Tongue (tissue), 3 donors: ENCODE data around the gene HEXB. TPM values are rescaled to one million over a fixed set of nuclear protein-coding genes. Genes with fewer than 3 reads are reported as not detected.
A peak's percentile ranks its signal among the peaks of the same experiment; 100 is the strongest.
"Not testable (repeated sequence)": the region's sequence is repeated elsewhere in the genome, so short reads cannot be mapped to it uniquely, and the experiment has no call there.

Experiments used
- DNase-seq: peaks from one replicate; pipeline ENCODE4 v3.0.0-alpha.2; 2015
- small RNA-seq: library from RNA; depleted of rRNA; stranded (forward); fragments of <200 nt; gene quantifications from one replicate; pipeline ENCODE3, GENCODE V24; 2014; ENCODE audit warnings: low replicate concordance
- total RNA-seq: library from RNA; depleted of rRNA; stranded (reverse); fragments of >200 nt; gene quantifications from one replicate; pipeline ENCODE4 v1.2.3, GENCODE V29; 2014

HEXB gene
- total RNA-seq, 1 donor from 2014 or later, result 85.4 TPM

DNA sequence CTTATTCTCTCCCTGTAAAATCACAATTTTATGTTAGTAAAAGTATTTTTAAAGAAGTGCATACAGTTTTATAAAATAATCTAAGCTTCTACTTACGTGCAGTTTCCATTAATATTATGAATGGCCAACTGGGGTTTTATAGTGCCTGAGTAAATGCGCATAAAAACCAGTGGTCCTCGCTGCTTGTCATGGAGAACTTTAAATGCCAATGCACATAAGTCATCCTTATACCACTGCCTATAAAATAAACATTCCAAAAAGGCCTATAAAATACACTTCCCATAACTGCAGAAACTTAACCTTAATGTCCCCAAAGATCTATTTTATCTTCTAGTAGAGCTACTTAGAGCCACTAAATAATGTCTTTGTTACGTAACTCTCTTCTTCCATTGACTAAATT is 53.4 kb downstream of the HEXB start:
- no peak for DNase-seq

DNA sequence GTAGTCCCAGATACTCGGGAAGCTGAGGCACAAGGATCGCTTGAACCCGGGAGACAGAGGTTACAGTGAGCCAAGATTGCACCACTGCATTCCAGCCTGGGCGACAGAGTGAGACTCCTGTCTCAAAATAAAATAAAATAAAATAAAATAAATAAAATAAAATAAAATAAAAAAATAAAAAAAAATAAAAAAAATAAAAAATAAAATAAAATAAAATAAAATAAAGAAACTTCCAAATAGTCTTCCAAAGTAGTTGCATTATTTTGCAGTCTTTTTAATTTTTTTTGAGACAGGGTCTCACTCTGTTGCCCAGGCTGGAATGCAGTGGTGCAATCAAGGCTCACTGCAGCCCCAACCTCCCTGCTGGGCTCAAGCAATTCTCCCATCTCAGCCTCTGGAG is 63.7 kb downstream of the HEXB start:
- DNase-seq, result not testable (repeated sequence)

DNA sequence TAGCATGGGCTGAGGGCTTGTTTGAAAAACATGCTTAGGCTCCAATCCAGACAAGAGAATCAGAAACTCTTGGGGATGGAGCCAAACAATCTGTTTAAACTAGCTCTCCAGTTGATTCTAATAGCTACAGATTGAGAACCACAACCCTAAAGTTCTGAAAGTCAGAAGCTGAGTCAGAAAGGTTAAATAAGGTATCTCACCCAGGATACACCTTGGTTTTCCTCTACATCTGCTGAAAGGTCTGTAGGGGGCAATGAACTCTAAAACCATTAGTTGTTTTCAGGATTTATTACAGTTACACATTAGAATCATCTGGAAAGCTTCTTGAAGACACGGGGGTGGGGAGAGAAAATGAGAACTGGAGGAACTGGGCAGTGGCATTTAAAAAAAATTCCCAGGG is 76.2 kb downstream of the HEXB start:
- no peak for DNase-seq

DNA sequence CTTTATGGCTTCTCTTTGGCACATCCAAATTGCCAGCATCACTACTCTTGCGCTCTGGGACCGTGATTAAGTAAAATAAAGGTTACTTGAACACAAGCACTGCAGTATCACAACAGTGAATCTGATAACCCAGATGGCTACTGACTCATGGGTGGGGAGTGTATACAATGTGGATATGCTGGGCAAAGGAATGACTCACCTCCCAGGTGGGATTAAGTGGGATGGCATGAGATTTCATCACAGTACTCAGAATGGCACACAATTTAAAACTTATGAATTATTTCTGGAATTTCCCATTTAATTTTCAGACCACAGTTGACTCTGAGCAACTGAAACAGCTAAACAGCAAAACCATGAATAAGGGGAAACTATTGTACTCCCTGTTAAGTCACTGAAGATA is 77.6 kb downstream of the HEXB start:
- no peak for DNase-seq

DNA sequence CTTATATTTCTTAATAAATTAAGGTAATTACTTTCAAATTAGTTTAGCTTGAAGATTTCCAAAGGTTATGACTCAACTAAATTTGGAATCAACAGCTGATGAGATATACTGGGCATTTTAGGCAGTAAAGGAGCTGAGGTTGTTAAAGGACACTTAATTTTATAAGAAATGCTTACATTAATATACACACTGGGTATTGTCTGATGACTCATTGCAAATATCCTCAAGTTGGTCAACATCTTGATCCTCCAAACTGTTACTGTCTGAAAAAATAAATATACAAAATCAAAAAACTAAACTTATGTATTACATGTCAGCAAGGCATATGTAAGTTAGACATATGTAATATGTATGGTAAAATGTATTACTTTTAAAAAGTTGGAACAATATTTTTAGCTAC is 78.5 kb downstream of the HEXB start:
- DNase-seq, result no peak

DNA sequence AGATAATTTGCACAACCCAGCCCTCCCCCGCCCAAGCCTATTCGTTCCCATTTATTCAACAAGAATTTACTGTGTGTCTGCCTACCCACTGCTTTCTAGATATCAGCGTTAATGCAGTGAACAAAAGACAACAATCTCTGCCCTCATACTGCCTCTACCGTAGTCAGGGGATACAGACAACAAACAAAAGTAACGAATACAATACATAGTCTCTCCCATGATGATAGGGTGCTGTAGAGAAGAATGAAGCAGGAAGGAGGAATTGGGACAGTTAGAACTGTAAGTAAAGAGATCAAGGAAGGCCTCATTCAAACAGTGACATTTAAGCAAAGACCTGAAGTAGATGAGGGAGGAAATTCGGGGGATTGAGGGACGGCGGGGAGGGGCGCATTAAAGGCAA is 80.2 kb downstream of the HEXB start:
- DNase-seq, result no peak

DNA sequence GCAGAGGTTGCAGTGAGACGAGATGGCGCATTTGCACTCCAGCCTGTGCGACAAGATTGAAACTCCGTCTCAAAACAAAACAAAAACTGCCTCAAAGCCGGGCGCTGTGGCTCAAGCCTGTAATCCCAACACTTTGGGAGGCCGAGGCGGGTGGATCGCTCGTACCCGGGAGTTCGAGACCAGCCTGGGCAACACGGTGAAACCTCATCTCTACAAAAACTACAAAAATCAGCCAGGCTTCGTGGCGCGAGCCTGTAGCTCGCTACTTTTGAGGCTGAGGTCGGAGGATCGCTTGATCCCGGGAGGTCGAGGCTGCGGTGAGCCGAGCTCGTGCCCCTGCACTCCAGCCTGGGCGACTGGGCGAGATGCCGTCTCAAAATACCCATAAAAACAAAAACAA is 80.9 kb downstream of the HEXB start:
- DNase-seq, result no peak

DNA sequence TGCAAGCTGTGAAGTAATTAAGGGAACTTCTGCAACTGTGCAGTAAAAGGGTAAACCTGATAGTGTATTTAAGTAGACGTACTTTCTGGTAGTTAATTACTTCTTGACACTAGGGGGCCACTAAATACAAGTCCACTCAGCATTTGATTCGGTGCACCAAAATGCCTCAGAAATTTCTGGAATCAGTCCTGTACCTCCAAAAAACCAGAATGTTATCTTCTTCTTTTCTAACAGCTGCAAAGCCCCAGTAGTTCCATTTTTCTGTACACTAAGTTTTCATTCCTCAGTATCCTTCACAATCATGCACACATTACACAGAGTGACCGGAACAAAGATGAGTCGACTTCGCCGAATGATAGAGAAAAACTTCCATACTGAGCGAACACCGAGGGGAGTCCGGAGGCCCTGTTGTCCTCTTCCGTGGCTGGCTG is 81.4 kb downstream of the HEXB start:
- DNase-seq, result peak; percentile 69

DNA sequence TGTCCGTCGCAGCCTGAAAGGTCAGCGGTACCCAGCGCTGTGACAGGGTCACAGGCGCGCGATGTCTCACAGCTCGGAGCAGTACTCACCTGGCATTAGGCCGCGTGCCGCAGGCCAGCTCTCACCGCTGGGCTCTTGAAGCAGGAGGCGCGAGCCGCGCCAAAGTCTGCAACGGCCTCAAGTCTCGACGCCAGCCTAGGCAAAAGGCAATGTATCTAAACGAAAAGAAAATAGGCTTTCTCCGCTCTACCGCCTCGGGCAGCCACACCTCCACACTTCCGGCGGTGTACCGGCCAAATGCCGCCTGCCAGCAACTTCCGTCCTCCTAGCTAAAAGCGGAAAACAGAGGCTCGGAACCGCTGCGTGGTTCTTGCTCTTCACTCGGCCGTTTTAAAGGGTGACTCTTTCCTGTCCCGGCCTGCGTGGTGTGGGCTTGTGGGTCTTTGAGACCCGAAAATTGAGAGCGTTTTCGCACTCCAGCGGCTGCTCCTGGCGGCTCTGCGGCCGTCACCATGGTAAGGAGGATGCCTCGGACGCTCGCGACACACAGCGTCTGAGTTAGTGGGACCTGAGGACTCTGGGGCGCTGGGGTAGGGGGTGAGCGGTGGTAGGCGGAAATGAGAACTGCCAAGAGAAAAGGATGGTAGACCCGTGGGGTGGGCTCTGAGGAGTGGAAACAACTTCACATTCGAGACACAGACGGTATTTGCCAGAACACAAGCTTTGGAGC is 82.0 kb downstream of the HEXB start, which contains the start of the genes GFM2 and NSA2:
Gene GFM2 (minus strand): TSS at position 269 of the 730 bp plus-strand sequence. CDS start 3,375 bp downstream, outside the sequence.
Gene NSA2 (plus strand): TSS at position 401 of the 730 bp plus-strand sequence. CDS start 112 bp downstream, at position 513.
- peak; percentile 97 for DNase-seq

DNA sequence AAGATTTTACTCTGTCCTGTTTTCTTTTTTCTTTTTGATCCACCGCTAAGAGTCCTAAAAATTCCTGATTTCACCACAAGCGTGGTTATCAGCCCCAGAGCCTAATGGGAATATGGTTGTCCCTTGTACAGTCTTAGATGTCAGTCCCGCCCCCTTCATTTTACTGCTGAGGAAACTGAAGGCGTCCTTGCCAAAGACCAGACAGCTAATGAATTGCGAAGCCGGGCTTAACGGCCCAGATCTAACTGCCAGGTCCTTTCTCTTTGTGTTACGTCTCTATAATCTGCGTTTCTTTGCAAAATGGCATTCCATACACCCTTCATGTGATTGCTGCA is 82.5 kb downstream of the HEXB start:
- DNase-seq, result no peak

Small RNA genes within 50 kb of the gene (small RNA-seq; reads per million reads assigned to genes)
- gene RNU6-658P, result not detected

Other genes starting within 250 kb of the HEXB start
- gene ENC1, start 44.5 kb upstream of the HEXB start, total RNA-seq, result 54.6 TPM
- gene GFM2, start 81.9 kb downstream of the HEXB start, total RNA-seq, result 54.5 TPM
- 114 TPM for gene NSA2, start 82.0 kb downstream of the HEXB start, total RNA-seq
- 1.8 TPM for gene FAM169A, start 181.2 kb downstream of the HEXB start, total RNA-seq